ENCODE measurements around the gene PPP1R13B.

Gene PPP1R13B

DNA sequence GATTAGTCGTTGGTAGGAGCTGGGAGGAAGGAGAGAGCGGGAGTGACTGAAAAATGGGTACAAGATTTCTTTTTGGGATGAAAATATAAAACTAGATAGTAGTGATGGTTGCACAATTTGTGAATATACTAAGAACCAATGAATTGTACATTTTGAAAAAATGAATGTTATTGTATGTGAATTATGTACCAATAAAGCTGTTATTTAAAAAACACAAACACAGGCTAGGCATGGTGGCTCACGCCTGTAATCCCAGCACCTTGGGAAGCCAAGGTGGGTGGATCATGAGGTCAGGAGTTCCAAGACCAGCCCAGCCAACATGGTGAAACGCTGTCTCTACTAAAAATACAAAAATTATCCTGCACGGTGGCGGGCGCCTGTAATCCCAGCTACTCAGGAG lies 32.1 kb downstream of the PPP1R13B start:
- TF ChIP-seq FOXP2 (optimal IDR thresholded peaks at IDR 0.05; ENCODE audit: borderline replicate concordance, extremely low read depth, extremely low read length, insufficient read depth) = no peak
- TF ChIP-seq POLR2AphosphoS5 (IDR thresholded peaks at IDR 0.05; ENCODE audit: low read depth, low read length) = no peak
- no peak for TF ChIP-seq SIN3A (IDR thresholded peaks at IDR 0.05; ENCODE audit: borderline replicate concordance, insufficient read depth, low read length)
- TF ChIP-seq TAF1 (IDR thresholded peaks at IDR 0.05; ENCODE audit: borderline replicate concordance, insufficient read depth, low read length) = no peak
- TF ChIP-seq, protein P1, sequence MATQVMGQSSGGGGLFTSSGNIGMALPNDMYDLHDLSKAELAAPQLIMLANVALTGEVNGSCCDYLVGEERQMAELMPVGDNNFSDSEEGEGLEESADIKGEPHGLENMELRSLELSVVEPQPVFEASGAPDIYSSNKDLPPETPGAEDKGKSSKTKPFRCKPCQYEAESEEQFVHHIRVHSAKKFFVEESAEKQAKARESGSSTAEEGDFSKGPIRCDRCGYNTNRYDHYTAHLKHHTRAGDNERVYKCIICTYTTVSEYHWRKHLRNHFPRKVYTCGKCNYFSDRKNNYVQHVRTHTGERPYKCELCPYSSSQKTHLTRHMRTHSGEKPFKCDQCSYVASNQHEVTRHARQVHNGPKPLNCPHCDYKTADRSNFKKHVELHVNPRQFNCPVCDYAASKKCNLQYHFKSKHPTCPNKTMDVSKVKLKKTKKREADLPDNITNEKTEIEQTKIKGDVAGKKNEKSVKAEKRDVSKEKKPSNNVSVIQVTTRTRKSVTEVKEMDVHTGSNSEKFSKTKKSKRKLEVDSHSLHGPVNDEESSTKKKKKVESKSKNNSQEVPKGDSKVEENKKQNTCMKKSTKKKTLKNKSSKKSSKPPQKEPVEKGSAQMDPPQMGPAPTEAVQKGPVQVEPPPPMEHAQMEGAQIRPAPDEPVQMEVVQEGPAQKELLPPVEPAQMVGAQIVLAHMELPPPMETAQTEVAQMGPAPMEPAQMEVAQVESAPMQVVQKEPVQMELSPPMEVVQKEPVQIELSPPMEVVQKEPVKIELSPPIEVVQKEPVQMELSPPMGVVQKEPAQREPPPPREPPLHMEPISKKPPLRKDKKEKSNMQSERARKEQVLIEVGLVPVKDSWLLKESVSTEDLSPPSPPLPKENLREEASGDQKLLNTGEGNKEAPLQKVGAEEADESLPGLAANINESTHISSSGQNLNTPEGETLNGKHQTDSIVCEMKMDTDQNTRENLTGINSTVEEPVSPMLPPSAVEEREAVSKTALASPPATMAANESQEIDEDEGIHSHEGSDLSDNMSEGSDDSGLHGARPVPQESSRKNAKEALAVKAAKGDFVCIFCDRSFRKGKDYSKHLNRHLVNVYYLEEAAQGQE (IDR thresholded peaks at IDR 0.05; ENCODE audit: insufficient read depth in 1 of 2, low read depth in 2 of 2, low read length in 2 of 2) = no peak

DNA sequence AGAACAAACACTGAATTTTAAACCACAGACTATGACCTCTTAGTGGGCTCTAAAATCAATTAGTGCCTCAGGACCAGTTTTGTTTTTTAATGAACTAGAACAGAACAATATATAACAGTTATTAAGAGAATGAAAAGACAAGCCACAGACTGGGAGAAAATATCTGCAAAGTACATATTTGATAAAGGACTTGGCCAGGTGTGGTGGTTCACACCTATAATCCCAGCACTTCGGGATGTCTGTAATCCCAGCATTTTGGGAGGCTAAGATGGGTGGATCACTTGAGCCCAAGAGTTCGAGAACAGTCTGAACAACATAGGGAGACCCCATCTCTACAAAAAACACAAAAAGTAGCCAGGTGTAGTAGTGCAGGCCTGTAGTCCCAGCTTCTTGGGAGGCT lies 36.2 kb downstream of the PPP1R13B start:
- TF ChIP-seq SIN3A (IDR thresholded peaks at IDR 0.05; ENCODE audit: borderline replicate concordance, insufficient read depth, low read length) (no peak), POLR2AphosphoS5 (IDR thresholded peaks at IDR 0.05; ENCODE audit: low read depth, low read length) (no peak), TAF1 (IDR thresholded peaks at IDR 0.05; ENCODE audit: borderline replicate concordance, insufficient read depth, low read length) (no peak), FOXP2 (optimal IDR thresholded peaks at IDR 0.05; ENCODE audit: borderline replicate concordance, extremely low read depth, extremely low read length, insufficient read depth) (no peak)
- TF ChIP-seq, protein P1 (IDR thresholded peaks at IDR 0.05; ENCODE audit: insufficient read depth in 1 of 2, low read depth in 2 of 2, low read length in 2 of 2) = no peak

DNA sequence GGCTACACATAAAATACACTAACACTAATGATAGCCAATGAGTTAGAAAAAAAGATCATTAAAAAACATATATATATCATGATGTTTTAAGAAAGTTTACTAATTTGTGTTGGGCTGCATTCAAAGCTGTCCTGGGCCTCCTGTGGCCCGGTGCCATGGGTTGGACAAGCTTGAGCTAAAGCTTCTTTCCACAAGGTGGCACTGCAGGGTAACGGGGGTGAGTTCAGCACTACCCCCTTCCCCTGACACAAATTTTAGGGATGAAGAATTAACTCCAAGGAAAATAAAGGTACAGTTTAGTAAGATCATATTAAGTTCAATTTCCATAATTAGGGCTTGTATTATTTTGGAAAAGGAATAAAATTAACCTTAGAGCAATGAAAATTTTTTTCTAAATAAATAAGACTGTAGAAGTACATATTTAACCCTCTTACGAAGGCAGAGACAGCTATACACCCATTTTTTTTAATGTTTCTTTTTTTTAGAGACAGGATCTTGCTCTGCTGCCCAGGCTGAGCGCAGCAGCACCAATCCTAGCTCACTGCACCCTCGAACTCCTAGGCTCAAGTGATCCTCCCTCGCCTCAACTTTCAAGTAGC lies 38.9 kb downstream of the PPP1R13B start:
- TF ChIP-seq TAF1 (IDR thresholded peaks at IDR 0.05; ENCODE audit: borderline replicate concordance, insufficient read depth, low read length) = no peak
- no peak for TF ChIP-seq SIN3A (IDR thresholded peaks at IDR 0.05; ENCODE audit: borderline replicate concordance, insufficient read depth, low read length)
- TF ChIP-seq POLR2AphosphoS5 (IDR thresholded peaks at IDR 0.05; ENCODE audit: low read depth, low read length) = no peak

DNA sequence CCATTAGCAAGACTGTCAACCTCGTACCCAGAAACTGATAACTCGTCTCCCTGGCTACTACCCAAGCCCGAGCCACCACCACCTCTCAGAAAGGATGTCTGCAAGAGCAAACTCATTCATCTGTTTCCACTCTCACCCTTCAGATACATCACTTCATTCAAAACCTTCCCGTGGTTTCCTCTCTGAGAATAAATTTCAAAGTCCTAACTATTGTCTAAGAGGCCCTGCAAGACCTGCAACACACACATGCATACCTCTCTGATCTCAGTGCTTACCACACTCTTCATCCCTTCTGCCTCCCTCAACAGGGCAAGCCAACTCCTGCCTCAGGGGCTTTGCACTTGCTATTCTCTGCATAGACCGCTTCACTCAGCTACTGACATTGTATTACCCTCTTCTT lies 40.6 kb downstream of the PPP1R13B start:
- TF ChIP-seq TAF1 (IDR thresholded peaks at IDR 0.05; ENCODE audit: borderline replicate concordance, insufficient read depth, low read length) = no peak
- no peak for TF ChIP-seq SIN3A (IDR thresholded peaks at IDR 0.05; ENCODE audit: borderline replicate concordance, insufficient read depth, low read length)
- TF ChIP-seq POLR2AphosphoS5 (IDR thresholded peaks at IDR 0.05; ENCODE audit: low read depth, low read length) = no peak
- TF ChIP-seq FOXP2 (optimal IDR thresholded peaks at IDR 0.05; ENCODE audit: borderline replicate concordance, extremely low read depth, extremely low read length, insufficient read depth) = no peak
- TF ChIP-seq, protein P1 (IDR thresholded peaks at IDR 0.05; ENCODE audit: insufficient read depth in 1 of 2, low read depth in 2 of 2, low read length in 2 of 2) = no peak

DNA sequence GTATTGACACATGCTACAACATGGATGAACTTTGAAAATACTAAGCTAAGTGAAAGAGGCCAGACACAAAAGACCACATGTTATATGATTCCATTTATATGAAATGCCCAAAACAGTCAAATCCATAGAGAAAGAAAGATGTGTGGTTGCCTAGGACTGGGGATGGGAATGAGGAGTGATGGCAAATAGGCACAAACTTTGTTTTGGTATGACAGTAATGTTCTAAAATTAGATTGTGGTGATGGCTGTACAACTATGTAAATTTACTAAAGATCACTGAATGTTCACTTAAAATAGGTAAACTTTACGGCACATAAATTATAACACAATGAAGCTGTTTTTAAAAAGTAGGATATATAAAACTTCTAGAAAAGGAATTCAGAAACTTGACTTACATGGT lies 41.7 kb downstream of the PPP1R13B start:
- TF ChIP-seq SIN3A (IDR thresholded peaks at IDR 0.05; ENCODE audit: borderline replicate concordance, insufficient read depth, low read length) (no peak), POLR2AphosphoS5 (IDR thresholded peaks at IDR 0.05; ENCODE audit: low read depth, low read length) (no peak), FOXP2 (optimal IDR thresholded peaks at IDR 0.05; ENCODE audit: borderline replicate concordance, extremely low read depth, extremely low read length, insufficient read depth) (no peak), TAF1 (IDR thresholded peaks at IDR 0.05; ENCODE audit: borderline replicate concordance, insufficient read depth, low read length) (no peak)
- TF ChIP-seq, protein P1 (IDR thresholded peaks at IDR 0.05; ENCODE audit: insufficient read depth in 1 of 2, low read depth in 2 of 2, low read length in 2 of 2) = no peak
